Kidney (tissue), 22 donors: ENCODE results near the gene PROZ. TPM values are rescaled to one million over a fixed set of nuclear protein-coding genes. Genes with fewer than 3 reads are reported as not detected.

Experiments used
- DNase-seq, 5 donors: peaks; one replicate each; pipeline ENCODE4 v3.0.0-alpha.2; 2013 to 2020
- FAIRE-seq: peaks from 2 replicates; lab custom pipeline; 2012; peaks lifted over from hg19 to GRCh38; lab: Jason Lieb, UNC
- H3K27ac ChIP-seq, 2 donors: one replicate each; pipeline ENCODE4 v1.7.0; 2013; ENCODE audit warnings: low read depth in 2 of 2, low read length in 2 of 2, inconsistent platforms in 1 of 2
- H3K27me3 ChIP-seq: one replicate; pipeline ENCODE4 v1.7.1; 2013; ENCODE audit warnings: low read length, inconsistent platforms; ENCODE audit not compliant: control insufficient read depth, insufficient read depth
- H3K36me3 ChIP-seq, 3 donors: one replicate each; pipeline versions ENCODE4 v1.7.0 to v1.7.1; 2013; ENCODE audit warnings: low read length in 3 of 3, control low read depth in 1 of 3, inconsistent platforms in 1 of 3; ENCODE audit not compliant: insufficient read depth in 3 of 3, control insufficient read depth in 2 of 3
- H3K4me1 ChIP-seq, 3 donors: one replicate each; pipeline versions ENCODE4 v1.7.0 to v1.7.1; 2013; ENCODE audit warnings: low read length in 3 of 3, inconsistent platforms in 1 of 3, low read depth in 1 of 3; ENCODE audit not compliant: control insufficient read depth in 2 of 3, insufficient read depth in 2 of 3
- H3K4me3 ChIP-seq, 3 donors: one replicate each; pipeline versions ENCODE4 v1.7.0 to v1.8.1; 2013; ENCODE audit warnings: low read length in 3 of 3, control low read depth in 1 of 3, inconsistent platforms in 1 of 3
- H3K9ac ChIP-seq, 3 donors: one replicate each; pipeline versions ENCODE4 v1.7.0 to v1.7.1; 2013; ENCODE audit warnings: low read length in 3 of 3, control low read depth in 1 of 3, inconsistent platforms in 1 of 3
- H3K9me3 ChIP-seq, 3 donors: one replicate each; pipeline versions ENCODE4 v1.7.0 to v1.7.1; 2013; ENCODE audit warnings: low read length in 3 of 3, control low read depth in 1 of 3, inconsistent platforms in 1 of 3; ENCODE audit not compliant: control insufficient read depth in 2 of 3, insufficient read depth in 1 of 3
- CTCF ChIP-seq: IDR thresholded peaks from 3 replicates; pipeline ENCODE4 v1.5.1; 2012; ENCODE audit warnings: mild to moderate bottlenecking, moderate library complexity, borderline replicate concordance; ENCODE audit not compliant: insufficient read depth; ENCODE audit errors: extremely low read depth
- intact Hi-C: fragments of 100-400 bp; cut with DNase I; formaldehyde crosslinking; loops from one replicate; pipeline ENCODE4 v1.11.1; 2022
- long read RNA-seq, 10 donors: library from polyadenylated mRNA in 1 of 10; unstranded in 1 of 10; transcript quantifications; one replicate each; pipeline ENCODE4 v2.0.0 and lab custom pipeline, GENCODE V29; 2021 to 2026
- polyA plus RNA-seq: library from polyadenylated mRNA; stranded (reverse); fragments of 350-450 nt; fragmentation: Illumina TruSeq; extraction: RNeasy Lipid Tissue Mini Kit (QIAGEN cat#74804); gene quantifications from one replicate; pipeline ENCODE4 v1.2.3, GENCODE V29; 2014; ENCODE audit warnings: low read depth, low replicate concordance; ENCODE audit not compliant: insufficient read depth
- total RNA-seq: library from RNA; stranded (reverse); fragmentation: NEBNext Ultra II Directional; extraction: Animal tissue kit (Norgen Biotek cat#: 25700); gene quantifications from one replicate; pipeline ENCODE4 v1.2.1, GENCODE V29; 2021
- donor health status: control.
- donor health status: control.
- donor health status: control.
- donor health status: control.
- donor health status: control.
- donor health status: DM: yes; HTN: yes; CAD: no.
- donor health status: Normal renal cell carcinoma (clear cell type).

PROZ gene
- total RNA-seq = not detected
- polyA plus RNA-seq = 20.0 TPM
- long read RNA-seq, donor 1 = 0 reads
- long read RNA-seq, donor 2 = 0 reads
- long read RNA-seq, donor 3 = 0 reads
- long read RNA-seq, donor 4 = 0 reads
- long read RNA-seq, donor 5 = 0 reads
- long read RNA-seq, donor 6, partial matches to known transcripts = 0 of 1 reads
- long read RNA-seq, donor 6, other reads (novel, unspliced or antisense) = 0 of 1 reads
- long read RNA-seq, donor 7 = 0 reads
- long read RNA-seq, donor 8 = 0 reads
- long read RNA-seq, donor 9 = 0 reads
- long read RNA-seq, donor 10, partial matches to known transcripts = 0 of 1 reads
- long read RNA-seq, donor 10, other reads (novel, unspliced or antisense) = 0 of 1 reads

- Histone ChIP-seq H3K27me3 (no peaks in the 10 kb centered on the region), H3K4me3 (peak within 1 kb of the TSS in 2 of 3 donors; percentile 48 to 58), H3K4me1 (peaks cover 0 to 12% (median 0%) of the 10 kb centered on the region in 3 donors), H3K36me3 (no peaks in the 10 kb centered on the region), H3K9me3 (no peaks in the 10 kb centered on the region), H3K27ac (peak within 1 kb of the TSS in 1 of 2 donors; percentile 65), H3K9ac (no peak within 1 kb of the TSS)
- TF ChIP-seq CTCF = no peak
- DNase-seq (peak in 1 of 5 donors; percentile 37), FAIRE-seq (no peak)
- intact Hi-C loops = no loop called here
Measured at GRCh38 chr13:113157929-113158747, at the start of gene PROZ. TSS of gene PROZ (plus strand) at chr13:113158648. CDS start at chr13:113158661, 13 bp downstream.

- no peak for TF ChIP-seq CTCF
- intact Hi-C loops = no loop called here
- no peak overlapping the region for H3K9ac ChIP-seq
- no peak overlapping the region for H3K4me3 ChIP-seq
- H3K4me1 ChIP-seq = peaks cover 0 to 3% (median 0%) of the 10 kb centered on the region in 3 donors
- no peaks in the 10 kb centered on the region for H3K36me3 ChIP-seq
- DNase-seq = peak in 2 of 5 donors; percentile 64 to 74
- H3K27me3 ChIP-seq = no peaks in the 10 kb centered on the region
- no peaks in the 10 kb centered on the region for H3K9me3 ChIP-seq
- H3K27ac ChIP-seq = no peak overlapping the region
- no peak for FAIRE-seq
Measured at GRCh38 chr13:113109151-113110047, 49.0 kb upstream of the PROZ start.

- Histone ChIP-seq H3K9ac (no peak overlapping the region), H3K36me3 (no peaks in the 10 kb centered on the region), H3K4me1 (peaks cover 0 to 3% (median 0%) of the 10 kb centered on the region in 3 donors), H3K9me3 (no peaks in the 10 kb centered on the region), H3K27me3 (no peaks in the 10 kb centered on the region), H3K27ac (no peak overlapping the region), H3K4me3 (peak overlapping the region in 2 of 3 donors; percentile 18 to 37)
- intact Hi-C loops = no loop called here
- no peak for TF ChIP-seq CTCF
- DNase-seq = peak; percentile 29 to 70 (median 53)
- FAIRE-seq = no peak
Measured at GRCh38 chr13:113110048-113110851, 48.2 kb upstream of the PROZ start.
